Muscle of leg (tissue), 11 donors: Measurements from ENCODE around the gene RNF34. TPM values are rescaled to one million over a fixed set of nuclear protein-coding genes. Genes with fewer than 3 reads are reported as not detected.
"Not testable (repeated sequence)": the region's sequence is repeated elsewhere in the genome, so short reads cannot be mapped to it uniquely, and the experiment has no call there.

Experiments
- DNase-seq: peaks from one replicate; pipeline ENCODE4 v3.0.0; 2013
- H3K27ac ChIP-seq: one replicate; pipeline ENCODE4 v1.5.1; 2013; ENCODE audit warnings: mild to moderate bottlenecking, low read length, control low read depth
- H3K27me3 ChIP-seq: one replicate; pipeline ENCODE4 v1.6.1; 2013; ENCODE audit warnings: low read length; ENCODE audit not compliant: control insufficient read depth, insufficient read depth
- H3K36me3 ChIP-seq: one replicate; pipeline ENCODE4 v1.6.1; 2013; ENCODE audit warnings: low read length; ENCODE audit not compliant: control insufficient read depth, insufficient read depth
- H3K4me1 ChIP-seq: one replicate; pipeline ENCODE4 v1.6.1; 2013; ENCODE audit warnings: low read length; ENCODE audit not compliant: control insufficient read depth, insufficient read depth
- H3K4me3 ChIP-seq: one replicate; pipeline ENCODE4 v1.5.1; 2013; ENCODE audit warnings: low read length, control low read depth
- H3K9me3 ChIP-seq: replicated peaks from 2 replicates; pipeline ENCODE4 v1.6.1; 2013; ENCODE audit warnings: low read depth, low read length; ENCODE audit not compliant: control insufficient read depth
- WGBS: methylation state at CpG from one replicate; pipeline ENCODE4 v1.1.5; 2013; ENCODE audit warnings: missing lambda C conversion rate; ENCODE audit not compliant: insufficient coverage; 5-methylcytosine and 5-hydroxymethylcytosine counted together
- polyA plus RNA-seq, 8 donors: library from polyadenylated mRNA; unstranded; fragments of 120-200 nt; gene quantifications; one replicate each; pipeline versions ENCODE4 v1.2.1 to v1.2.3, GENCODE V29; 2013; ENCODE audit warnings: inconsistent platforms in 1 of 8, low replicate concordance in 1 of 8; ENCODE audit not compliant: insufficient read length in 8 of 8, insufficient read depth in 1 of 8
- total RNA-seq: library from RNA; stranded (reverse); fragments of 120-200 nt; gene quantifications from one replicate; pipeline ENCODE4 v1.2.4, GENCODE V29; 2013

RNF34 gene
- total and polyA plus RNA-seq, 9 donors = 24.0 to 33.7 (median 27.7) TPM

- not testable (repeated sequence) for H3K27ac ChIP-seq, H3K4me1 ChIP-seq, DNase-seq, H3K9me3 ChIP-seq, H3K4me3 ChIP-seq, H3K27me3 ChIP-seq, H3K36me3 ChIP-seq
- no CpG with 5 or more reads among the region's 6 CpGs for WGBS
Observed at GRCh38 chr12:121384891-121385290, 15.0 kb upstream of the RNF34 start.

DNA sequence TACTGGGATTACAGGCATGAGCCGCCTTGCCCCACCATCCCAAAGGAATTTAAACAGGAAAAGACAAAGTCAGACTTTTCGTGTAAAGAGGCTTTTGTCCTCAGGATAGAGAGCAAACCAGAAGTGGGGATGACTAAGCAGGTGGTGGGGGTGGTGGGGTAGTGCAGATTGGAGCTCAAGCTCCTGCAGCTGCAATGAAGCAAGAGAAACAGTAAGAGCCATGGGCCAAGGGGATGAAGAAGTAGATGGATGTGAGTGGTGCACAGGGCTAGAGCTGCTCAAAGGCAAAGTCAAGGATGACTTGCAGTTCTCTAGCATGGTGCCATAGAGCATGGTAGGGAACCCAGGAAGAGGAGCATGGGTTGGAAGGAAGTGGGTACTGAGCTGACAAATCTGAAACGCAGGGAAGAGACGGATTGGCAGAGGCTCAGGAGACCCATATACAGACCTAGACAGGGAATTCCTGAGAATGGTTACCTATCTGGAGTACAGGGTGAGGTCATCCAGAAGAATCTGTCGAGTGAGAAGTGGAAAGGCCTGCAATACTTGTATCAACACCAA lies 11.4 kb upstream of the RNF34 start:
- no peak for DNase-seq
- Histone ChIP-seq H3K27me3 (no peaks in the 10 kb centered on the region), H3K36me3 (no peaks in the 10 kb centered on the region), H3K4me1 (no peaks in the 10 kb centered on the region), H3K9me3 (no peaks in the 10 kb centered on the region), H3K27ac (no peak overlapping the region), H3K4me3 (no peak overlapping the region)
- 58% methylated on average over 4 of the region's 5 CpGs for WGBS

GRCh38 chr12:121390856-121391255 lies 9.1 kb upstream of the RNF34 start:
- WGBS = no CpG with 5 or more reads among the region's 2 CpGs

DNA sequence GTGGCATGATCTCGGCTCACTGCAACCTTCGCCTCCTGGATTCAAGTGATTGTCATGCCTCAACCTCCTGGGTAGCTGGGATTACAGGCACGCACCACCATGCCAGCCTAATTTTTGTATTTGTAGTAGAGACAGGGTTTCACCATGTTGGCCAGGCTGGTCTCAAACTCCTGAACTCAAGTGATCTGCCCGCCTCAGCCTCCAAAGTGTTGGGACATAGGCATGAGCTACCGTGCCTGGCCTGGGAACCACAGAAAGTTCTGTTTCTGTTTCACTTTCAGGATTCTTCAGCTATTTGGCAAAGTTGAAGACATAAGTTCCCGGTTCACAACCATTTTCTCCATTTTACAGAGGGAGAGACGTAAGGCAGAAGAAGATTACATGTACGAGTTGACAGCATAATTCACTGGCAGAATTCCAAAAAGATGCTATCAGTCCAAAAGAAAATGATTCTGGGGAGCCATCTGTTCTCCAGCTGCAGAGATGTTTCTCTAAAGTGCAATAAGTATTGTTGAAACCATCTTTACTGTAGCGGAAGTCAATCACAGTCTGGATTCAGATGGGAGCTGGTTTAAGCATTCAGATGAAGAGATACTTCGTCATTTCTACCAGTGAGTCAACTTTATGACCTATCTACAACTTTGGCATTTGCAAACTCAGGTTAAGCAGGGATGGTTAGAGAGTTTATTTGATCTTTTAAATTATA lies 8.1 kb upstream of the RNF34 start:
- Histone ChIP-seq H3K27me3 (no peaks in the 10 kb centered on the region), H3K27ac (no peak overlapping the region), H3K36me3 (no peaks in the 10 kb centered on the region), H3K9me3 (no peaks in the 10 kb centered on the region), H3K4me3 (no peak overlapping the region), H3K4me1 (no peaks in the 10 kb centered on the region)
- peak; percentile 62 for DNase-seq
- 58% methylated on average over 6 of the region's 10 CpGs for WGBS

More at GRCh38 chr12:121390856-121391255, 9.1 kb upstream of the RNF34 start:
- Histone ChIP-seq H3K36me3 (no peaks in the 10 kb centered on the region), H3K9me3 (no peaks in the 10 kb centered on the region), H3K4me1 (no peaks in the 10 kb centered on the region), H3K4me3 (no peak overlapping the region), H3K27ac (no peak overlapping the region), H3K27me3 (no peaks in the 10 kb centered on the region)
- no peak for DNase-seq

- Histone ChIP-seq H3K4me1 (no peaks in the 10 kb centered on the region), H3K27me3 (no peaks in the 10 kb centered on the region), H3K36me3 (no peaks in the 10 kb centered on the region), H3K27ac (no peak overlapping the region), H3K4me3 (no peak overlapping the region), H3K9me3 (no peaks in the 10 kb centered on the region)
- 60% methylated on average over 1 of the region's 3 CpGs for WGBS
- no peak for DNase-seq
Observed at GRCh38 chr12:121392325-121392716, 7.6 kb upstream of the RNF34 start.

GRCh38 chr12:121397521-121397920 lies 2.4 kb upstream of the RNF34 start:
- DNase-seq = no peak
- Histone ChIP-seq H3K4me1 (peaks cover 9% of the 10 kb centered on the region), H3K9me3 (no peaks in the 10 kb centered on the region), H3K4me3 (no peak overlapping the region), H3K27ac (no peak overlapping the region), H3K27me3 (no peaks in the 10 kb centered on the region), H3K36me3 (no peaks in the 10 kb centered on the region)
- WGBS = 87% methylated on average over 5 of the region's 14 CpGs

GRCh38 chr12:121398355-121398754 lies 1.6 kb upstream of the RNF34 start:
- Histone ChIP-seq H3K4me1 (peaks cover 9% of the 10 kb centered on the region), H3K27ac (no peak overlapping the region), H3K36me3 (no peaks in the 10 kb centered on the region), H3K27me3 (no peaks in the 10 kb centered on the region), H3K4me3 (no peak overlapping the region), H3K9me3 (no peaks in the 10 kb centered on the region)
- no peak for DNase-seq
- WGBS = no CpG with 5 or more reads among the region's 5 CpGs

GRCh38 chr12:121400332-121401139 lies 618 bp downstream of the RNF34 start:
- Histone ChIP-seq H3K36me3 (peaks cover 6% of the 10 kb centered on the region), H3K9me3 (no peaks in the 10 kb centered on the region), H3K27me3 (no peaks in the 10 kb centered on the region), H3K4me3 (peak overlapping the region; percentile 95), H3K27ac (peak overlapping the region; percentile 96), H3K4me1 (peaks cover 12% of the 10 kb centered on the region)
- peak; percentile 42 for DNase-seq
- WGBS = 1% methylated on average over 47 of the region's 48 CpGs

GRCh38 chr12:121403721-121404120 lies 3.8 kb downstream of the RNF34 start:
- Histone ChIP-seq H3K4me1 (peaks cover 11% of the 10 kb centered on the region), H3K9me3 (no peaks in the 10 kb centered on the region), H3K36me3 (peaks cover 22% of the 10 kb centered on the region), H3K27ac (no peak overlapping the region), H3K4me3 (no peak overlapping the region), H3K27me3 (no peaks in the 10 kb centered on the region)
- no peak for DNase-seq
- WGBS = 82% methylated on average over 3 of the region's 5 CpGs

GRCh38 chr12:121404734-121405133 lies 4.8 kb downstream of the RNF34 start:
- no peaks in the 10 kb centered on the region for H3K9me3 ChIP-seq
- H3K36me3 ChIP-seq = peaks cover 22% of the 10 kb centered on the region
- peaks cover 7% of the 10 kb centered on the region for H3K4me1 ChIP-seq
- peak; percentile 51 for DNase-seq
- H3K27me3 ChIP-seq = no peaks in the 10 kb centered on the region
- no peak overlapping the region for H3K4me3 ChIP-seq
- H3K27ac ChIP-seq = peak overlapping the region; percentile 17
- no CpG with 5 or more reads among the region's 1 CpG for WGBS
